NCI-H2171 (cell line): Measurements from ENCODE around the gene BANK1.
A peak's percentile ranks its signal among the peaks of the same experiment; 100 is the strongest.
"Not testable (repeated sequence)": the region's sequence is repeated elsewhere in the genome, so short reads cannot be mapped to it uniquely, and the experiment has no call there.

Experiments used
- DNase-seq: peaks from one replicate; lab custom pipeline; 2025; lab: John Stamatoyannopoulos, UW

Gene BANK1

GRCh38 chr4:101888472-101888871, 97.9 kb downstream of the BANK1 start:
- DNase-seq, result no peak

- not testable (repeated sequence) for DNase-seq
Measured at GRCh38 chr4:101905527-101905926, 115.0 kb downstream of the BANK1 start.

GRCh38 chr4:101910786-101911373, 120.3 kb downstream of the BANK1 start:
- DNase-seq, result no peak

- DNase-seq, result no peak
Measured at GRCh38 chr4:101911616-101912015, 121.1 kb downstream of the BANK1 start.

- peak; percentile 42 for DNase-seq
Measured at GRCh38 chr4:101914761-101915160, 124.2 kb downstream of the BANK1 start.

GRCh38 chr4:101919373-101919977, 128.9 kb downstream of the BANK1 start:
- no peak for DNase-seq

- DNase-seq, result no peak
Measured at GRCh38 chr4:101921370-101921769, 130.8 kb downstream of the BANK1 start.

GRCh38 chr4:101931619-101932018, 141.1 kb downstream of the BANK1 start:
- no peak for DNase-seq

GRCh38 chr4:101933855-101934254, 143.3 kb downstream of the BANK1 start:
- DNase-seq, result no peak

- no peak for DNase-seq
Measured at GRCh38 chr4:101938836-101939235, 148.3 kb downstream of the BANK1 start.

- no peak for DNase-seq
Measured at GRCh38 chr4:101941816-101942358, 151.4 kb downstream of the BANK1 start.

GRCh38 chr4:101942891-101943290, 152.4 kb downstream of the BANK1 start:
- no peak for DNase-seq

- no peak for DNase-seq
Measured at GRCh38 chr4:101944649-101945048, 154.1 kb downstream of the BANK1 start.

GRCh38 chr4:101948055-101948454, 157.5 kb downstream of the BANK1 start:
- no peak for DNase-seq

GRCh38 chr4:101948951-101949350, 158.4 kb downstream of the BANK1 start:
- no peak for DNase-seq

- DNase-seq, result no peak
Measured at GRCh38 chr4:101950258-101950979, 159.9 kb downstream of the BANK1 start.

GRCh38 chr4:101952985-101953384, 162.5 kb downstream of the BANK1 start:
- DNase-seq, result no peak

- no peak for DNase-seq
Measured at GRCh38 chr4:101953949-101954348, 163.4 kb downstream of the BANK1 start.

GRCh38 chr4:101954351-101954750, 163.8 kb downstream of the BANK1 start:
- no peak for DNase-seq

- peak; percentile 21 for DNase-seq
Measured at GRCh38 chr4:101954975-101955678, 164.6 kb downstream of the BANK1 start.

- DNase-seq, result no peak
Measured at GRCh38 chr4:101956068-101956825, 165.7 kb downstream of the BANK1 start.

GRCh38 chr4:101958547-101958946, 168.0 kb downstream of the BANK1 start:
- DNase-seq, result peak; percentile 26
